ENCODE results near the gene SH3BGRL3. TPM values are rescaled to one million over a fixed set of nuclear protein-coding genes. Genes with fewer than 3 reads are reported as not detected.
"Not testable (repeated sequence)": the region's sequence is repeated elsewhere in the genome, so short reads cannot be mapped to it uniquely, and the experiment has no call there.

The SH3BGRL3 gene
- total RNA-seq: 29.2 and 30.8 TPM in 2 replicates

GRCh38 chr1:26279456-26280332 is at the start of gene SH3BGRL3:
Gene SH3BGRL3, plus strand, starts transcription at chr1:26280086. Its CDS starts 70 bp downstream, at chr1:26280156.
- DNase-seq (ENCODE audit: insufficient read length, low spot score, missing footprints): peak; percentile 97
- no peaks in the 10 kb centered on the region for H3K9me3 ChIP-seq (ENCODE audit: low read depth, low read length)
- H3K4me3 ChIP-seq (ENCODE audit: insufficient read depth, low read length): peak within 1 kb of the TSS; percentile 88
- TF ChIP-seq CTCF (IDR thresholded peaks at IDR 0.05; ENCODE audit: extremely low read depth, low read depth, low read length): peak; percentile 53
- peaks cover 41% of the 10 kb centered on the region for H3K36me3 ChIP-seq (ENCODE audit: insufficient read depth, low read length)
- H2AFZ ChIP-seq (ENCODE audit: low read length): peak within 1 kb of the TSS; percentile 69
- H3K27me3 ChIP-seq (ENCODE audit: insufficient read depth, low read length): no peaks in the 10 kb centered on the region
- H4K20me1 ChIP-seq (ENCODE audit: insufficient read depth, low read length): peaks cover 22% of the 10 kb centered on the region
- peaks cover 88% of the 10 kb centered on the region for H3K4me1 ChIP-seq (ENCODE audit: insufficient read depth, low read length)
- peak within 1 kb of the TSS; percentile 90 for H3K4me2 ChIP-seq (ENCODE audit: insufficient read depth, low read length)
- H3K79me2 ChIP-seq (ENCODE audit: insufficient read depth, low read length): peaks cover 46% of the 10 kb centered on the region
- peak within 1 kb of the TSS; percentile 76 for H3K27ac ChIP-seq (ENCODE audit: low read depth, low read length)

GRCh38 chr1:26230682-26231081 is 49.2 kb upstream of the SH3BGRL3 start:
- not testable (repeated sequence) for DNase-seq (ENCODE audit: insufficient read length, low spot score, missing footprints); H3K9me3 ChIP-seq (ENCODE audit: low read depth, low read length); H3K36me3 ChIP-seq (ENCODE audit: insufficient read depth, low read length); H3K4me3 ChIP-seq (ENCODE audit: insufficient read depth, low read length); H2AFZ ChIP-seq (ENCODE audit: low read length); H4K20me1 ChIP-seq (ENCODE audit: insufficient read depth, low read length); H3K4me2 ChIP-seq (ENCODE audit: insufficient read depth, low read length); H3K27ac ChIP-seq (ENCODE audit: low read depth, low read length); H3K4me1 ChIP-seq (ENCODE audit: insufficient read depth, low read length)
- peaks cover 11% of the 10 kb centered on the region for H3K79me2 ChIP-seq (ENCODE audit: insufficient read depth, low read length)
- H3K27me3 ChIP-seq (ENCODE audit: insufficient read depth, low read length): peaks cover 17% of the 10 kb centered on the region

- TF ChIP-seq CTCF (IDR thresholded peaks at IDR 0.05; ENCODE audit: extremely low read depth, low read depth, low read length): peak; percentile 75
- H3K36me3 ChIP-seq (ENCODE audit: insufficient read depth, low read length): no peaks in the 10 kb centered on the region
- H4K20me1 ChIP-seq (ENCODE audit: insufficient read depth, low read length): no peaks in the 10 kb centered on the region
- H3K27ac ChIP-seq (ENCODE audit: low read depth, low read length): peak within 1 kb of the TSS; percentile 79
- H3K4me2 ChIP-seq (ENCODE audit: insufficient read depth, low read length): peak within 1 kb of the TSS; percentile 87
- peaks cover 19% of the 10 kb centered on the region for H3K4me1 ChIP-seq (ENCODE audit: insufficient read depth, low read length)
- H3K27me3 ChIP-seq (ENCODE audit: insufficient read depth, low read length): no peaks in the 10 kb centered on the region
- DNase-seq (ENCODE audit: insufficient read length, low spot score, missing footprints): peak; percentile 99
- no peaks in the 10 kb centered on the region for H3K9me3 ChIP-seq (ENCODE audit: low read depth, low read length)
- peak within 1 kb of the TSS; percentile 92 for H3K4me3 ChIP-seq (ENCODE audit: insufficient read depth, low read length)
- peak within 1 kb of the TSS; percentile 97 for H2AFZ ChIP-seq (ENCODE audit: low read length)
- H3K79me2 ChIP-seq (ENCODE audit: insufficient read depth, low read length): peaks cover 44% of the 10 kb centered on the region
Observed at GRCh38 chr1:26233903-26234643, 45.8 kb upstream of the SH3BGRL3 start, which contains the start of gene CEP85. Gene CEP85, plus strand, starts transcription at chr1:26234200. Its CDS starts 5,584 bp downstream, at chr1:26239784.

- no peaks in the 10 kb centered on the region for H3K27me3 ChIP-seq (ENCODE audit: insufficient read depth, low read length)
- H3K36me3 ChIP-seq (ENCODE audit: insufficient read depth, low read length): no peaks in the 10 kb centered on the region
- peak overlapping the region; percentile 79 for H3K27ac ChIP-seq (ENCODE audit: low read depth, low read length)
- H4K20me1 ChIP-seq (ENCODE audit: insufficient read depth, low read length): no peaks in the 10 kb centered on the region
- DNase-seq (ENCODE audit: insufficient read length, low spot score, missing footprints): peak; percentile 80
- peak overlapping the region; percentile 92 for H3K4me3 ChIP-seq (ENCODE audit: insufficient read depth, low read length)
- H3K9me3 ChIP-seq (ENCODE audit: low read depth, low read length): no peaks in the 10 kb centered on the region
- H2AFZ ChIP-seq (ENCODE audit: low read length): peak overlapping the region; percentile 97
- H3K4me2 ChIP-seq (ENCODE audit: insufficient read depth, low read length): peak overlapping the region; percentile 87
- no peak for TF ChIP-seq CTCF (IDR thresholded peaks at IDR 0.05; ENCODE audit: extremely low read depth, low read depth, low read length)
- H3K79me2 ChIP-seq (ENCODE audit: insufficient read depth, low read length): peaks cover 52% of the 10 kb centered on the region
- H3K4me1 ChIP-seq (ENCODE audit: insufficient read depth, low read length): peaks cover 24% of the 10 kb centered on the region
Observed at GRCh38 chr1:26234644-26235370, 45.1 kb upstream of the SH3BGRL3 start.
